Epithelial cell of proximal tubule (primary cell): ENCODE measurements around the gene PLPP3. TPM values are rescaled to one million over a fixed set of nuclear protein-coding genes. Genes with fewer than 3 reads are reported as not detected.

ENCODE experiments used
- DNase-seq: peaks from one replicate; pipeline ENCODE4 v3.0.0-alpha.2; 2011; ENCODE audit warnings: low read depth
- H3K4me3 ChIP-seq: 2 replicates; pipeline ENCODE4 v1.5.1; 2011; ENCODE audit warnings: low read depth, mild to moderate bottlenecking, low read length
- CTCF ChIP-seq: conservative IDR thresholded peaks from 2 replicates; pipeline ENCODE4 v1.5.1; 2012; ENCODE audit warnings: low read depth, mild to moderate bottlenecking, low read length
- total RNA-seq: library from RNA; depleted of rRNA; stranded (reverse); fragments of >200 nt; gene quantifications from 2 replicates; pipeline ENCODE4 v1.2.3, GENCODE V29; 2015

PLPP3 gene
- total RNA-seq, 1 donor from 2014 or later, result 2.2 TPM

GRCh38 chr1:56508523-56508983 lies 70.8 kb downstream of the PLPP3 start:
- TF ChIP-seq CTCF, result no peak
- no peak overlapping the region for H3K4me3 ChIP-seq
- DNase-seq, result peak; percentile 92

GRCh38 chr1:56507925-56508522 lies 71.3 kb downstream of the PLPP3 start:
- no peak for TF ChIP-seq CTCF
- no peak for DNase-seq
- no peak overlapping the region for H3K4me3 ChIP-seq

- no peak for TF ChIP-seq CTCF
- no peak overlapping the region for H3K4me3 ChIP-seq
- no peak for DNase-seq
Measured at GRCh38 chr1:56506951-56507491, 72.3 kb downstream of the PLPP3 start.

- H3K4me3 ChIP-seq, result no peak overlapping the region
- TF ChIP-seq CTCF, result no peak
Measured at GRCh38 chr1:56505792-56506743, 73.3 kb downstream of the PLPP3 start.

GRCh38 chr1:56502700-56503245 lies 76.6 kb downstream of the PLPP3 start:
- DNase-seq, result no peak
- no peak overlapping the region for H3K4me3 ChIP-seq
- TF ChIP-seq CTCF, result peak; percentile 13

More at GRCh38 chr1:56505792-56506743, 73.3 kb downstream of the PLPP3 start:
- no peak for DNase-seq

- DNase-seq, result no peak
- no peak for TF ChIP-seq CTCF
- H3K4me3 ChIP-seq, result no peak overlapping the region
Measured at GRCh38 chr1:56501888-56502287, 77.5 kb downstream of the PLPP3 start.
